GM18870 (cell line): Measurements from ENCODE around the gene SLC16A1.
"Not testable (repeated sequence)": the region's sequence is repeated elsewhere in the genome, so short reads cannot be mapped to it uniquely, and the experiment has no call there.

Source experiments
- ATAC-seq: cut with Tn5 transposase; IDR thresholded peaks from one replicate; pipeline ENCODE4 v1.9.1; 2021; ENCODE audit warnings: moderate library complexity; ENCODE audit not compliant: unreplicated experiment

SLC16A1 gene

GRCh38 chr1:112926858-112927257 is 29.1 kb downstream of the SLC16A1 start:
- ATAC-seq = no peak

- ATAC-seq = no peak
Observed at GRCh38 chr1:112925015-112925414, 31.0 kb downstream of the SLC16A1 start.

- no peak for ATAC-seq
Observed at GRCh38 chr1:112923959-112924349, 32.0 kb downstream of the SLC16A1 start.

GRCh38 chr1:112923234-112923958 is 32.6 kb downstream of the SLC16A1 start:
- no peak for ATAC-seq

- ATAC-seq = no peak
Observed at GRCh38 chr1:112911506-112912220, 44.3 kb downstream of the SLC16A1 start.

- ATAC-seq = no peak
Observed at GRCh38 chr1:112909847-112910246, 46.1 kb downstream of the SLC16A1 start.

GRCh38 chr1:112906150-112906698 is 49.8 kb downstream of the SLC16A1 start:
- no peak for ATAC-seq

GRCh38 chr1:112905395-112906149 is 50.4 kb downstream of the SLC16A1 start:
- no peak for ATAC-seq

- no peak for ATAC-seq
Observed at GRCh38 chr1:112904831-112905261, 51.1 kb downstream of the SLC16A1 start.

GRCh38 chr1:112904071-112904830 is 51.7 kb downstream of the SLC16A1 start:
- ATAC-seq = no peak

- ATAC-seq = no peak
Observed at GRCh38 chr1:112902221-112902620, 53.8 kb downstream of the SLC16A1 start.

GRCh38 chr1:112901387-112901786 is 54.6 kb downstream of the SLC16A1 start:
- ATAC-seq = no peak

GRCh38 chr1:112896783-112897182 is 59.2 kb downstream of the SLC16A1 start:
- no peak for ATAC-seq

- ATAC-seq = no peak
Observed at GRCh38 chr1:112894561-112895011, 61.4 kb downstream of the SLC16A1 start.

GRCh38 chr1:112894010-112894292 is 62.0 kb downstream of the SLC16A1 start:
- no peak for ATAC-seq

- no peak for ATAC-seq
Observed at GRCh38 chr1:112893288-112894009, 62.5 kb downstream of the SLC16A1 start.

- not testable (repeated sequence) for ATAC-seq
Observed at GRCh38 chr1:112889906-112890305, 66.1 kb downstream of the SLC16A1 start.

GRCh38 chr1:112889052-112889768 is 66.8 kb downstream of the SLC16A1 start:
- ATAC-seq = no peak

GRCh38 chr1:112888630-112889029 is 67.4 kb downstream of the SLC16A1 start:
- no peak for ATAC-seq
